Measurements from ENCODE around the gene ATG10.
A peak's percentile ranks its signal among the peaks of the same experiment; 100 is the strongest.
"Not testable (repeated sequence)": the region's sequence is repeated elsewhere in the genome, so short reads cannot be mapped to it uniquely, and the experiment has no call there.

Gene ATG10

DNA sequence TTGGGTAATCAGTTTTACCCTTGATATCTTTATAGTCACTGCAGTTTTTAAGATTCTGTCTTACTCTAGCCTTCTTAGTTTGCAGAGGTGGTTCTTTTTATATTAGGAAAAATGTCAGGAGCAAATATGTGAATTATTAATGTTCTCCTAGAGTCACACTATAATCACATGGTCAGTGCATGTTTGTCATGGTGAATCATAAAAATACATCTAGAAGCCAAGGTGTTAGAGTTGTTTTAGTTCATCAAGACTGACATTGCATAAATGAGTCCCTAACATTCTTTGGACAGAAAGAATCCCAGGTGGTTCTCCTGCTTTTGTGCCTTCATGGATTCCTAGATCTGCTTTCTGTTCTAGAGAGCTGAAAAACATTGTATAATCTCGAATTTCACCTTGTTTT lies 22.9 kb downstream of the ATG10 start:
- no peak for DNase-seq (ENCODE audit: low read depth, low spot score)
- TF ChIP-seq CTCF (IDR thresholded peaks at IDR 0.05; ENCODE audit: low read depth, low read length) = no peak
- in situ Hi-C loops (cut with HindIII; ENCODE audit: low sequenced_read_pairs) = no loop called here
- H3K4me3 ChIP-seq (ENCODE audit: low read depth, low read length) = no peak overlapping the region

GRCh38 chr5:81995407-81995806 lies 23.6 kb downstream of the ATG10 start:
- no peak overlapping the region for H3K4me3 ChIP-seq (ENCODE audit: low read depth, low read length)
- no peak for DNase-seq (ENCODE audit: low read depth, low spot score)
- no peak for TF ChIP-seq CTCF (IDR thresholded peaks at IDR 0.05; ENCODE audit: low read depth, low read length)
- in situ Hi-C loops (cut with HindIII; ENCODE audit: low sequenced_read_pairs) = no loop called here

GRCh38 chr5:82004511-82004910 lies 32.7 kb downstream of the ATG10 start:
- in situ Hi-C loops (cut with HindIII; ENCODE audit: low sequenced_read_pairs) = no loop called here
- no peak for TF ChIP-seq CTCF (IDR thresholded peaks at IDR 0.05; ENCODE audit: low read depth, low read length)
- DNase-seq (ENCODE audit: low read depth, low spot score) = peak; percentile 41
- H3K4me3 ChIP-seq (ENCODE audit: low read depth, low read length) = no peak overlapping the region

GRCh38 chr5:82009869-82010268 lies 38.0 kb downstream of the ATG10 start:
- in situ Hi-C loops (cut with HindIII; ENCODE audit: low sequenced_read_pairs); H3K4me3 ChIP-seq (ENCODE audit: low read depth, low read length); DNase-seq (ENCODE audit: low read depth, low spot score): not testable (repeated sequence)

GRCh38 chr5:82010696-82011095 lies 38.9 kb downstream of the ATG10 start:
- DNase-seq (ENCODE audit: low read depth, low spot score) = no peak
- TF ChIP-seq CTCF (IDR thresholded peaks at IDR 0.05; ENCODE audit: low read depth, low read length) = no peak
- in situ Hi-C loops (cut with HindIII; ENCODE audit: low sequenced_read_pairs) = no loop called here
- H3K4me3 ChIP-seq (ENCODE audit: low read depth, low read length) = no peak overlapping the region

DNA sequence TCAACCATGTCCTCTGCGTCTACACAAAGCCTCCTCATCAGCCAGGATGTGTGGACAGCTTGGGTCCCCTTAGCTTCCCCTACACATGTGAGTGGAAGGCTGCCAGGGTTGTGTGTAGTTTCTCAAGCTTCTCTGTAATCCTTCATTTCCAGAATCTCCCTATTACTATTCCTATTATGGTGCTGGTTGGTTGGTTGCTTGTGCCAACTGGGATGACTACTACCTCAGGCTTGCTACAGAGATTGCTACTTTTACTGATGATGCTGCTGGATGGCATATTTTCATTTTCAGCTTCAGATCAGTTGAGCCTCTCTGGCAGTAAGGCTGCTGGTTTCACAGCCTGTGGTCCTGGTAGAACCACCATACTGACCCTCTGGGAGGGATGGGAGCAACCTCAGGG lies 39.9 kb downstream of the ATG10 start:
- no peak for TF ChIP-seq CTCF (IDR thresholded peaks at IDR 0.05; ENCODE audit: low read depth, low read length)
- no peak overlapping the region for H3K4me3 ChIP-seq (ENCODE audit: low read depth, low read length)
- DNase-seq (ENCODE audit: low read depth, low spot score) = peak; percentile 15
- in situ Hi-C loops (cut with HindIII; ENCODE audit: low sequenced_read_pairs) = no loop called here

- H3K4me3 ChIP-seq (ENCODE audit: low read depth, low read length); DNase-seq (ENCODE audit: low read depth, low spot score); in situ Hi-C loops (cut with HindIII; ENCODE audit: low sequenced_read_pairs): not testable (repeated sequence)
Observed at GRCh38 chr5:82014644-82015043, 42.8 kb downstream of the ATG10 start.

DNA sequence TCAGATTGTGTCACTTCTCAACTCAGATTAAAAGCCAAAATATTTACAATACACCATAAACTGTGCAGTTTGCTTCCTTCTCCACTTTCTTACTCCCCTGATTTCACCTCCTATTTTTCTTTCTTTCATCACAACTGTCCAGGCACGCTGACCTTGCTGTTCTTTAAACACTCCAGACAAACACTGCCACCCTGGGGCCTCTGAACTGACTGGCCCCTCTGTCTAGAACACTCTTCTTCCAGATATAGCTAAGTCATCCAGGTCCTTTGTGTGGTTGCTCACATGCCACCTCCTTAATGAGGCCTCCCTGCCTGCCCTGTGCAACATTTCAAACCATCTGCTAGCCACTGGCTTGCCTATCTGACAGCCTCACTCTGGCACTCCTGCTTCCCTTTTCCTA lies 46.6 kb downstream of the ATG10 start:
- peak; percentile 25 for DNase-seq (ENCODE audit: low read depth, low spot score)
- in situ Hi-C loops (cut with HindIII; ENCODE audit: low sequenced_read_pairs) = no loop called here
- TF ChIP-seq CTCF (IDR thresholded peaks at IDR 0.05; ENCODE audit: low read depth, low read length) = no peak
- no peak overlapping the region for H3K4me3 ChIP-seq (ENCODE audit: low read depth, low read length)

Data from astrocyte of the spinal cord (primary cell).